NCI-H187 (cell line): ENCODE data around the gene ACAN.

Source experiments
- DNase-seq, 2 experiments: peaks; one replicate each; lab custom pipeline; 2025; lab: John Stamatoyannopoulos, UW

Gene ACAN

DNA sequence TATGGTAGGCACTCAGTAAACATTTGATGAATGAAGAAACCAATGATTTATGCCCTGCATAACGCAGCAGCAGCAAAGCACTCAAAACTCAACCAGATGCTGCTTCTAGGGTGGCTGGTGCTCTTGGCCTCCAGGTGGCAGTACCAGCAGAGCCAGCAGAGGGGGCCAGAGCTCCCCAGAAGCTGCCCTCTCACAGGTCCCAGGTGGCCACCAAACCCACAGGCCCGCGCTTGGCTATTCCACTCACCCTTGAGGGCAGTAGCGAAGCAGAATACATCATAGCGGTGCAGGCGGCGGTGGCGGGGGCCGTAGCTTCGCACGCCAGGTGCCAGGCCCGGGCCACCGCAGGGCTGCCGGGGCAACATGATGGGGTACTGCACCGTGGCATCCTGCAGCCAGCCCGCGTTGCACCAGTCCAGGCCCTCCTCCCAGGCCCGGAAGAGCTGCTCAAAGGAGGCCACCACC, 75.5 kb downstream of the ACAN start:
- DNase-seq = no peak

DNA sequence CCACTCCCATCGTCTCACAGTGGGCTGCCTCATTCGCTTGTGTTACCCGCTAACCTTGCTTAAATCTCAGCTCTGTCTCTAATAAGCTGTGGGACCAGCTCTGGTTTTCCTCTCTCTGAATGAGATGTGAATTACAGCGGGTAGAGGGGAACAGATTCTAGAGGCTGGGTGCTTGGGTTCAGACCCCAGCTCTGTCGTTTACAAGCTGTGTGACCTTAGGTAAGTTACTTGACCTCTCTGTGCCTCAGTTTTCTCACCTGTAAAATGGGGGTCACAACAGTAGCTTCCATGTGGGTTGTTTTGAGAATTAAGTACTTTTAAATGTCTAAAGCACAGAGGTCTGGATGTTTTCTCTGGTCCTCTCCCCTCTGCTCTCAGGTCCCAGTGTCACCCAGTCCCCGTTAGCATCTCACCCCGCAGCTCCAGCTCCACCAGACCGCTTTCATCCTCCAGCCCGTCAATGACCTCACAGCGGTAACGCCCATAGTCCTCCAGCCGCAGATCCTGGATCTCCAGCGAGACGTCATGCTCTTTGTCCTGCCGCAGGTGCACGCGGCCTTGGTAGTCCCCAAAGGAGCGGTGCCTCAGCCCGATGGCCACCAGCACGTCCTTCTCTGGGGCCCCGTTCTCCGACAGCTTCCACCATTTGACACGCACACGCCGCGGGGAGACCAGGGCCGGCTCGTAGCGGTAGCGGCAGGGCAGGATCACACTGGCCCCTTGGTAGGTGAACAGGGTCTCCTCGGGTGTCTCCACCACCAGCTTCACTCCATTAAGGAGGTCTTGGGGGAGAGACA, 77.9 kb downstream of the ACAN start:
- DNase-seq = no peak

DNA sequence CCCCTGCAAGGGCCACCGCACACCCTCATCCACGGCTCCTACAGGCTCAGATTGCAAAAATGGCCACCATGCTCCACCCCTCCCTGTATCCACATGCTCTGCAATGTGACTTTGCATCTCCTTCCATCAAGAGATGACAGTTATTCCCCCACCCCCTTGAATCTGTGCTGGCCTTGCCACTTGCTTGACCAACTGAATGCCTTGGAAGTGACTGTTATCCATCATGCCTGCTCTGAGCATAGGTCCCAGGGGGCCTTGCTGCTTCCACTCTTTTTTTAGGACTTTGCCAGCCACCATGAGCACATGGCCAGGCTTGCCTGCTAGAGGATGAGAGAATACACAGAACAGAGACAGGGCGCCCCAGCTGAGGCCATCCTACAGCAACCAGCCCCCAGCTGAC, 78.5 kb downstream of the ACAN start:
- DNase-seq = no peak

DNA sequence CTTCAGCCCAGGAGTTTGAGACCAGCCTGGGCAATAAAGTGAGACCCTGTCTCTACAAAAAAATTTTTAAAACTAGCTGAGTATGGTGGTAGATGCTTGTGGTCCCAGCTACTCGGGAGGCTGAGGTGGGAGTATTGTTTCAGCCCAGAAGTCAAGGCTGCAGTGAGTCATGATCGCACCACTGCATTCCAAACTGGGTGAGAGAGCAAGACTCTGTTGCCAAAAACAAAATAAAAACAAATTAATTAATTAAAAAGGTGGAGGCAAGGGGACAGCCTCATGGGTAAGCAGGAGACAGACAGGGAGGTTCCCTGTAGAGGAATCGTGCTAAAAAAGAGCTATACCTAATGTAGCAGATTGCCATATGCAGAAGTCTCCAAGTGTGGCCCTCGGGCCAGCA, 79.5 kb downstream of the ACAN start:
- no peak for DNase-seq

DNA sequence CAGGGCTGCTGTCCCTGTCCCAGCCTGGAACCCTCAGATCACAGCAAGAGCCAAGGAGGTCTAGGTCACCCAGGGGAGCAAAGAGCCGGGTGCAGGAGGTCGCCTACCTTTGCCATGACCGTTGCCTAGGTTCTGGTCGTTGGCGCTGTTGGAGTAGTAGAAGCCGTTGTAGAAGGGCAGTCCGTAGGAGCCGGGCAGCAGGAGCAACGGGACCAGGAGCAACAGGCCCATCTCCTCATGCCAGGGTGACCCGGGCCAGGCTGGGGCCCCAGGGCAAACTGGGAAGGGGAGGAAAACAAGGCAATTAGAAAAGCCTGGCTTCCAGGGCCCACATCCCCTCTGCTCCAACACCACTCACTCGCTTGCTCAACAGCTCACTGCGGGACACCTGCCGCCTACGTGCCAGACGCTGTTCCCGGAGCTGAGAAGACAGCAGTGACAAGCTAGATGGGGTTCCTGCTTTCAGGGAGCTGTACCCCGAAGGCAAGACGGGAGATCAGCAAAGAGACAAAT, 83.9 kb downstream of the ACAN start:
- DNase-seq = no peak

DNA sequence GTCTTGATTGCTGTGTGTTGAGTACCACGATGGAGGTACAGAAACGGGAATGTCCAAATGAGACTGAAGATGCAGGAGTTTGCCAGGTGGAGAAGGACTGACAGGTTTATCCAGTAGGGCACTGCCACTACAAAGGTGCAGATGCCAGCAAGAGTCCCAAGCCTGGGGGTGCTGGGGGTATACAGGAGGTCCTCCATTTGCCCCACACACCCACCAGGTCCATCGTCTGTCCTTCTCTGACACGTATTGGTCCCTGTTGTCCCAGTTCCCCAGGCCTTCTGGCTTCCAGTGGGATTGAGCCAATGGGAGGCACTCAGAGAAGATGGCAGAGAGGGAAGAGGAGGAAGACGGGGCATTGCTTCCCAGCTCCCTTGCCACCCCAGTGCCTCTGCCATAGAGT, 85.5 kb downstream of the ACAN start:
- no peak for DNase-seq

DNA sequence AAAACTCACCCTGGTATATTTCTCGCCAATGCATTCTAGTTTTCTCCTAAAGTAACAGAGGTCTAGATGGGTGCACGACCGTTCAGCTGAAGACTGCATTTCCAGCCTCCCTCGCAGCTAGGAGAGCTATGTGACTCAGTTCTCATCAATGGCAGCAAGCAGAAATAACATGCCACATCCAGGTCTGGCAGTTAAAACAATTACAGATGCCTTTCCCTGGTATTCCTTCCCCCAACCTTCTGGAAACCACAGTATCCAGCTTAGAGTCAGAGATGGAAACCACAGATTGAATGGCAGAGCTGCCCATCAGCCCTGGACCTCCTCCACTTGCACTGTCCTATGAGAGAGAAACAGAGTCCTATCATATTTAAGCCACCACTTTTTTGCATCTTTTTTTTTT, 87.3 kb downstream of the ACAN start:
- no peak for DNase-seq

DNA sequence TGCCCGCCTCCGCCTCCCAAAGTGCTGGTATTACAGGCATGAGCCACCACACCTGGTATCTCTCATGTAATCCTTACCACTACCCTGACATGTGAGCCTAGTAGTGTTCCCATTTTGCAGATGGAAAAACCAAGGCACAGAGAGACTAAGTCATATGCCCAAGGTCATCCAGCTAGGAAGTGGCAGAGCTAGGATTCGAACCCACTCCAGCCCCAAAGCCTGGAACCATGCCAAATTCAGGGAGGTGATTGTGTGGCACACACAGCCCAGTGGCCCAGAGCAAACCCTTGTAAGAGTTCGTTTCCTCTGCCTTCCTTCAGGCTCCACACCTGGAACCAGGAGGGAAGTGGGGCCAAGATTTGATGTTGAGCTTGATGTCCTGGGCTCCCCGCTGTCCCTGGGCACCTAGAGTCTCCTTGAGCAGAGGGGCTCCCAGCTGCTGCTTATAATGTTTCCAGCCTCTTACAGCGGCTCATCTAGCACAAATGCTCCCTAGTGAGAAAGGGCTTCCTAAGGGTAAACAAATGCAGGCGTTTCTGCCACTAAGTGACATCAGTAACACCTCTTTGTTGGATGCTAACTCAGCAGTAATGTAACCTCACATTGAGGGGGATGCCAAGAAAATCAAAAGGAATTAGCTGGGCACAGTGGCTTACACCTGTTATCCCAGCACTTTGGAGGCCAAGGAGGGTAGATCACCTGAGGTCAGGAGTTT, 88.5 kb downstream of the ACAN start:
- DNase-seq = no peak

DNA sequence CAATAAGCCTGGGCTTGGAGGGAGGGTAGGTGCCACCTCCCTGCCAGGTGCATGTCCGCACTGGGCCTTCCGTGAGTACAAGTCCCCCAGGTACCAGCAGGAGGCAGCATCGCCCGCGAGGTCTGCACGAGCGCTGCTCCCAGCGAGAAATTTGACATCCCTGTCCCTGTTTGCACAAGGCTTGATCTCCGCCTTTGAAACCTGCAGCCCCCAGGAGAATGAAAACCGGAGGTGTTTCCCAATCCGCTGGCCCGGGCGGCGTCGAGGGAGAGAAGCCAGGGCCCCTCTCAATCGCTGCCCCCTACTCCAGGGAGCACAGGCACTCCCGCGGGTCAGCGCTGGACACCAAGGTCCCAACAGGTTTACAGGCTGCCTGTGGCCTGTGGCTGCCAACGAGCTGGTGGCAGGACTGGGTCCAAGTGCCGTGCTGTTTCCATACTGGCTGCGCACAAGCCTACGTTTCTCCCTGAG, 91.1 kb downstream of the ACAN start:
- DNase-seq = no peak

DNA sequence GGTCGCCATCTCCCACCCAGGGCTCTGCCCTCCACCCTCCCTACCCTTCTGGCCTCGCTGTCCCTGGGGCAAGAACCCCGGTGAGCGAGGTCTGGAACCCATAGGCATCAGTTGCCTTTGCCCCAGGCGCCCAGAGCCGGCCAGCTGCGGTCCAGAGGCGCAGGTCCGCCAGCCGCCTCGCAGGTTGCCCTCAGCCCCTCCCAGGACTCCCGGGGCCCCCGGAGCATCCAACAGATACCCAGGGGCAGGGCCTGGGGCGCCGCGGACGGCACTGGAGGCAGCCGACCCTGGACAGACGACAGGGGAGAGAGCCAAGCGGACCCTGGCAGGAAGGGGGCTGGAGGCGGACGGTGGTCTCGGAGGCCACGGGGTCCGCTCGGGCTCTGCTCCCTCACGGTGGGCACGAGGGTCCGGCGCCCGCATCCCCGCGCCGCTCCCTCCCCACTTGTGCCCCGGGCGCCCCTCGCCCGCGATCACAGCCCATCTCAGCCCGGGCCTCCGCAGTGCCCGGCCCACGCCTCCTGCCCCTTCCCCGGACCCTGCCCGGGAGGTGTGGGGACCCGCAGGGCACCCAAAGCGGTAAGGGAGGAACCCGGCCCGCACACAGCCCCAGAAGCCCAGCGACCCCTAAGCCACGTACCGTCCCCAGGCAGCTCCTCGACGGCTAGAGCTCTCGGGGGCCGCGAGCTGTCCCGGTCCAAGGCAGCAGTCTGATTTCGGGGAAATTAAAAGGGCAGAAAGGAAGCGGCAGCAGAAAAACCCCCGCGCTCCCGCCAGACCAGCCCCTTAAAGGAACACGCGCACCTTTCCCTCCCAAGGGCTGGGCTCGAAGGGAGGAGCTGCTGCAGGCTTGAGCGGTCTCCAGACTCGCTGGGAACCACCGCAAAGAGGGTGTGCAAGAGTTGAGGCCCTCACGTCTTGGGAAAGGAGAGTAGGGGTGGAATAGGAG, 91.9 kb downstream of the ACAN start, which contains the start of gene HAPLN3:
TSS of gene HAPLN3 (minus strand) at position 726 of the 949 bp plus-strand sequence. CDS start 8,246 bp downstream, outside the sequence.
- no peak for DNase-seq

DNA sequence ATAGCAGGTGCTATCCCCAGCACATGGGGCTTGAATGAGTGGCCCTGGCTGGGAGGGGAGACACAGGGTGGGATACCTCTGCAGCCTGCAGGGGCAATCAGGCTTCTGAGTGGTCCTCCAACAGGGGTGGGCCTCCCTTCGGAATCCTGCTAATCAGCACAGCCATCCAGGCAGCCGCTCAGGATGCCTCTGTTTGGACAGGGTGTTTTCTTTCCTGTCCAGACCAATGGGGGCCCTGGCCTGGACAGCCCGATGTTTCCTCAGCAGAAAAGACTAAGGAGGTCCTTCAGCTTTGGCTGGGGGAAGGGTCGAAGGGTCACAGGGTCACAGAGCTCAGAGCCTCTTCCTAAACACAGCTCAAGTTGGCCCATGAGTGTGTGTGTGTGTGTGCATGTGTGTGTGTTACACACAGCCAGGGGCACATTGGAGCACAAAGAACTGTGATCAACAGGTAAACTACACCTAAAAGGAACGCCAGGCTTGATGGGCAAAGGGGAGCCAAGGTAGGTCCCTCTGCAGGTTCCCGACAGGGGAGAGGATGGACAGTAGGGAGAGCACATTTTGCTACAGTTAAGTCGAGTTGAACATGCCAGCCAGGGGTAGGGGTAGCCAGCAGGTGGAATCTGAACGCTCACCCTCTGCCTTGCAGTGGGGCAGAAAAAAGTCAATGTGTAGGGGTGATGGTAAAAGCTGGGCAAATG, 93.2 kb downstream of the ACAN start:
- no peak for DNase-seq

DNA sequence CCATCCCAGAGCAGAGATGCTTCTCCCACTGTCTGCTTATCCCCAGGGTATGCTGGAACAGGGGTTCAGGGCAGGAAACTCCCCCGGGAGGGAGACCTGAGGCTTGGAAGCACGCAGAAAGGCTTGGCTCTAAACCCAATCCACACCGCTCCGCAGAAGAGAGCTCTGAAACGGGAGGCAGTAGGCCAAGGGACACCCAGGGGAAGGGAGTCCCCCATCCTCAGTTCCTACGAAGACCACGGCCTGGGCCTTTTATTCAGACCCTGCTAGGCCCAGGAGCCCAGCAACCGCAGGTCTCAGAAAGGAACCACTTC, 93.9 kb downstream of the ACAN start:
- DNase-seq = no peak

DNA sequence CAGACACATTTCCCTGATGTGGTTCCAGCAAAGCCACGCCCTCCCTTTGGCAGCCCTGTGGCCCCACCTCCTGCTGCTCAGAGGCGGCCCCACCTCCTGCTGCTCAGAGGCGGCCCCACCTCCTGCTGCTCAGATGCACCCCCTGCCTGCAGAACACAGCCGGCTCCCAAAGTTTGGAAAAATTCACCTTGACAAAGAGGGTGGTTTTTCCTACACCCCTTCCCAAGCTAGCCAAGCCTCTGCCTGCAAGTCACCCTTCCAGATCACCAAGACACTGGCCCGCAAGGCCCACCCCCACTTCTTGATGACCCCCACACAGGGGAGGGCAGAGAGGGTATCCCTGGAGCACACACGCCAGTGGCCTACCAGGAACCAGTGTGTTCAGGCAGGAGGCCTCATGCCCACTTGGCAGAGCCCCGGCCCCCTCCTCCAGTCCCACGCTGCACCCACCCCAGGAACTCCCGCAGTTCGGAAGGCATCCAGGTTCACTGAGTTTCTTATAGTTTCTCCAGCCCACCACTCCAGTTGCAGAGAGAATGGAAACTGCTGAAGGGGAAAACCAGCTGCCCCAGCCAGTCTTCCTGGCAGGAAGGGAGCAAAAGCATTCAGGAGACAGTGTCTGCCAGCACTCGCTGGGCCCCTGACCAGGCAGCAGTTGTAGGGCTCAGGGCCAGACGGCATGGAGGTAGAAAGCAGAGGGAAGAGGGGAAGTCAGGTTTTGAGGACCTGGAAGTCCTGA, 94.4 kb downstream of the ACAN start:
- DNase-seq = peak in 1 of 2 experiments; percentile 26

DNA sequence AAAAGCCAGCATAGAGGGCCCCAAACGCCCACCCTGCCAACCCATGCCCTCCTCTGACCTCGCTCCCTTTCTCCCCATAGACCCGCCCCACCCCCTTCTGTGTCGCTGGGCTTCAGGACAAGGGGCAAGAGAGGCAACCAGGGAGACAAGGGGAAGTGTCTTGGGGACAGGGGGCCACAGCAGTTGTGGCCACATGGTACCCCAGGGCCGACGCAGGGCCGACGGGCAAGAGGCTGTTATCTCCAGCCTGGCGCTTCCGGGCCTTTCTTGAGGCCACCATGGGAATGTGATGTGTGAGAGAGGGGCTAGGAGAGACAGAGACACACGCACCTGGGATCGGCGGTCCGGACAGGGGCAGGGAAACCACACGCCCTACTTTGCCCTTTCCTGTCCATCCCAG, 95.5 kb downstream of the ACAN start:
- no peak for DNase-seq

DNA sequence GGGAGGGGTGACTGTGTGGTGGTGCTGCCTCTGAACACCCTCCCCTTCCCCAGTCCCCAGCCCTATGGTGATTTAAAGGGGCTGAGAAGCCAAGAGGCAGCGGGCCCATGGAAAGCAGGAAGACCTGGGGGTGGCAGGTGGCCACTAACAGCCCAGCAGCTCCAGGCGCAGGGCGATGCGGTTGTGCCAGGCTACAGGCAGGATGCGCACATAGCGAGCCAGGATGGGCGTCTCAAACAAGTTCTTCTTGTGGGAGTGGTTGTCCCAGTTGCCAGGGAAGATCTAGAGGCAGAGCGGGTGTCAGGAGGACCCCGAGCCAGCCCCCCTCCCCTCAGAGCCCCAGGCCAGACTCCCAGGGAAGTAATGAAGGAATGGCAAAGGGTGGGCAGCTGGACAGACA, 96.0 kb downstream of the ACAN start:
- no peak for DNase-seq

DNA sequence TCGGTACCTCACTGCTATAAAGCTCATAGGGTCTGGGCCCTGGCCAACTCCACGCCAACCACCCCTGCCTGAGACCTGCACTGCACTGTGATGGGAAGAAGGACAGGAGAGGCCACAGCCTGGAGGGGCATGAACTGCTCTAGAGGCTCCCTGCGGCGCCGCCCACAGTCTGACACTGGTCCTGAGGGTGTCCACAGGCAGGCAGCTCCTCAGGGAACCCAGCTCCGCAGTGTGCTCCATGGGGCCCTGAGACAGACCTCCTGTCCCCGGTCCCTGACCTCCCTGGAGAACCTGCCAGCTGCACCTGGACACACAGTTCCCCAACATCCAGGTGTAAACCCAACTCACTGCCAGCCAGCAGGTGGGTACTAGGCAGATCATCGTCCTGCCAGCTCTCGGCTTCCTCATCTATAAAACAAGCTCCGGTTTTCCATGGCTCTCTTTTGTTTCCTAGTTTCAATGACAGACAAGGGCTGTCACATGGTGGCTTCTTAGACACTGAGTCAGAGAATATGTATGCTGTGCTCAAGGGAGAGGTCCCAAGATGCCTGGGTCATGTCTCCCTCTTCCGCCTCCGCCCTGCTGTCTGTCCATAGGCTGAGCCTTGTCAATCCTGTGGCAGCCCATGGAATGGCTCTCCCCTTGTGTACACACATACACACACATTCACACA, 97.2 kb downstream of the ACAN start:
- DNase-seq = no peak

DNA sequence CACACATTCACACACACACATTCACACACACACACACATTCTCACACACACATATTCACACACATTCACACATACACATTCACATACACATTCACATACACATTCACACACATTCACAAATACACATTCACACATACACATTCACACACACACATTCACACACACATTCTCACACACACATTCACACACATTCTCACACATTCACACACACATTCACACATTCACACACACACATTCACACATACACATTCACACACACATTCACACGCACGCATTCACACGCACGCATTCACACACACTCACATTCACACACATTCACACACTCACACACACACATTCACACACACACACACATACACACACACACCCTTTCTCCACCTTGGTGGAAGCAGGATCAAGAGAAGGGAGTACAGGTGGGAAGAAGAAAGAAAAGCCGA, 97.8 kb downstream of the ACAN start:
- no peak for DNase-seq

DNA sequence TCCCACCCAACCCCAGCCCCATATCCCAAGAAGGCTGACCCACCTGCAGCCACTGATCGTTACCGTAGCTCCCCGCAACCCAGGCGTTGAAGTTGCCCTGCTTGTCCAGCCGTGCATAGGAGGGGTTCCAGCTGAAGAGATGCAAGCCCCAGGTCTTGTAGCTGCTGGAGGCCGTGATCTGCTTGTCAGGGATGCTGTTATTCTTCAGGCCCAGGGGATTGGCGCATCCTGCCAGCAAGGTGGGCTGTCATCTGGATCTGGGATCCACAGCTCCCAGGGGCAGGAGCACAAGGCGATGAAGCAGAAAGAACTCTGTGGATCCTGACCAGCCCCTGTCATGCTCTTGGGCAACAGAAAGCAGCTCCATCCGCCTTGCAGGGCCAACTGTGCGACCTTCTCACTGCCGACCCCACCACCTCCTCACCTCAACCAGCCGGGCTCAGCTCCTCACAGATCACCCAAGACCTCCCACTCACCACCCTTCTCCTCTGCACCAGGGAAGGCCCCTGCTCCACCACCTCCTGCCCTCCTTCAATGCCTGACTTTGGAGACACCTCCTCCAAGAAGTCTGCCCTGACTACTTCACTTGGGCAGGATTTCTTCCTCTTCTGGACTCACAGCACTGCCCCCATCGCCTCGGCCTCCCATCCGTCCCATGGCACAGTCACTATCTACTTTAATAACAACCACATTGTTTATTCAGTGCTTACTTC, 98.4 kb downstream of the ACAN start:
- no peak for DNase-seq

DNA sequence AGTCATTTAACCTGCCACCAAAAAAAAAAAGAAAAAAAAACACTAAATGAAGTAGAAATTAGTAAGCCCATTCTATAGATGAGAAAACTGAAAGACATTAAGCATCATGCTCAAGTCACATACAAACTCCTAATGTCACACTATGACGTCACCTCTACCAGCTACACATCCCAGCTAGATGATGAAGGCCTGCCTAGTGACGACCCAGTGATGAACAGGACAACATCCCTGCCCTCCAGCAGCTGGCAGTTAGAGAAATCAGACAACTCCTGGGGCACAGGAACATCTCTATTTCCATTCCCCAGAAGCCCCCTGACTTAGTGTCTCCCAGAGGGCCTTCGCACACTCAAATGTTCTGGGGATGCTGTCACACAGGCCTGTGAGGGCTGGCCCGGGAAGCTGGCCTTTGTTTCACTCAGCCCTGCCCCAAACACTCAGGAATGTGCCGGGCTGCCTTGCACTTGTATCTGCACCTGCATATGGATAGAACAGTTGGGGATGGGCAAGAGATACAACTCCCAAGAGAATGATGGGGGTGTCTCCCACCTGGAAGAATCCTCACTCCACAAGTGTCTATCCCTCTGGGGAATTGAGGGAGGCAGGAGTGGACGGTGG, 99.1 kb downstream of the ACAN start:
- DNase-seq = no peak
